GM21825 (cell line): ENCODE results near the gene ANKRD6.

ENCODE experiments used
- ATAC-seq: cut with Tn5 transposase; IDR thresholded peaks from one replicate; pipeline ENCODE4 v1.9.1; 2021; ENCODE audit warnings: mild to moderate bottlenecking, moderate library complexity; ENCODE audit not compliant: unreplicated experiment

Gene ANKRD6

DNA sequence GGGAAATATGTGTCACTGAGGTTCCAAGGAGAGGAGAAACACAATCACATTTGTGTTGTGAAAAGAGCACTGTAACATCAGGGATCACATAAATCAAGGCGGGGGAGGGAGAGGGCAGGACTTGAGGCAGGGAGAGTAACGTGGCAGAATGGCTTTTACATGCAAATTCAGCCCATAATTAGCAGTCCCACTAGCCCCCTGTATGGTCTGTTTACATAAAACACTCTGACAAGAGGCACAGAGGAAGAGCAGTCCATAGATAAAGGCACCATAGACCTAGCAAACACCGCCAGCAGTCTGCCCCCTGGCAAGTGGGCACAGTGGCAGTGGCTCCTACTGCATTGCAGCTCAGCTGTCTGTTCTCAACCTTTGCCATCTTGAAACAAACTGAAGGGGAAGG is 122.9 kb downstream of the ANKRD6 start:
- no peak for ATAC-seq

DNA sequence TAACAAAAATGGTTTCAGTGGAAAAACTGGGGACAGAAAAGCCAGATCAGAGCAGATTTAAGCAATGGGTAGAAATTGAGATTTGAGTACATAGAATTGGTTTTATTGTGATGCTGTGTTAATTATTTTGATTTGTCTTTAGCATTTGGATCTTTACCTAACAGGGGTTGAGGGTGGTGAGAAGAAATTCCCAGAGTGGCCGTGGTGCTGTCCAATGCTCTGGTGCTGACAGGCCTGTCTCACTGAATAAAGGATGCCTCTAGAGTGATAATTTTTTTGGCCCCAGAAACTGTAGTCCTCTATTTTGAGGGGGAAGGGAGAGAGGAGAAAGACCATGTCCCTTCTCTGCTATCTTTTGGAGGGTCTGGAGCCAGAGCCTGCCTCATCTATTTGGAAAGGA is 126.5 kb downstream of the ANKRD6 start:
- no peak for ATAC-seq

DNA sequence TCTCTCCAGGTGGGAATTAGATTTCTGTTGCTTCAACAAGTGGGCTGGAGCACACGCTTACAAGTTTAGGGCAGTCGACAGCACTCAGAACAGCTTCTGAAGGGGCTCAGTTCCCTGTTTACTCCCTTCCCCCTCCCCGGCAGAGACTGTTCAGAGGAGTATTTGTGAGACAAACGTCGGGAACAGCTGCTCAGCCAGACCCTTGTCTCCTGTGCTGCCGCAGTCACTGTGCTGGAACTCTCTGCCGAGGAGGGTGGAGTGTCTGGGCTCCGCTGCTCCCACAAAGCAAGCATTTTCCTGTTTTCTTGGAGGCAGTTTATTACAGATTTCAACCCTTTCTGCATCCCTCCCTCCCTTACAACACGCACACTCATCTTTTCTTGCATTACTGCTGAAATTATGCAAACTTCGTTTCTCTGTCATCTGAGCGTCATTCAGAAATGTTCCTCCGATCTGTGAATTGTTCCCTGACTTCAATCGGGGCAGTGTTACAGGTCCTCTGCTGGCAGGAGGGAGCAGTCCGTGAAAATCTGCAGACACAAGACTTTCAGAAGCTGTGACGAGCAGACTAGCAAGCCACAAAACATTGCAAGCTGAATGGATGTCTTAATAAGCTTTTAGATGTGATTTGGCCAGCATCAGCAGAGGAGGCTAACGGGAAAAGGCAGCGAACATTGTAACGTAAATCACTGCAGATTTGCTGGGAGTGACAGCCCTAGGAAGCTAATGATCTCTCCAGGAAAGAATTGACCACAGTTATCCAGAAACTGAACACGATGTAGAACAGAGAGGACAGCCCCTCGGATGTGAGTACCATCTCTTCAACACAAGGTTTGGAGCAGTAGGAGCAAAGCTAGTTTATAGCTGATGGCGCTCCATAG is 129.4 kb downstream of the ANKRD6 start:
- no peak for ATAC-seq

DNA sequence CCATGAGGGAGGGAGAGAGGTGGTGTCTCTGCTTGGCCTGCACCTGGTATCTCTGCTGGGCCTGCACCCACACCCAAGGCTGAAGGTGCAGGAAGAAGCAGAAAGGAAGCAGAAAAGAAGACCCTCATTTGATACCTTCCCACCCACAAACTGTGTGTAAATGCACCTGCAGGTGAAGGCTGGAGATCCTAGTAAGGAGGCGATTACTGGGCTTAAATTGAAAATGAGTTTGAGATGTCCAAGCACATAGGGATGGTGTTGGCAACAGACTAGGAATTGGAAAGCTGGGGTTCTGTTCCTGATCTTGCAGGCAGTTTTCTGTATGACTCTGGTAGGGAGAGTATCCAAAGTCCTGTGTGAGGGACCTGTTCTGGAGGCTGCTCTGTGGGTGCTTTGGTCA is 130.9 kb downstream of the ANKRD6 start:
- no peak for ATAC-seq

DNA sequence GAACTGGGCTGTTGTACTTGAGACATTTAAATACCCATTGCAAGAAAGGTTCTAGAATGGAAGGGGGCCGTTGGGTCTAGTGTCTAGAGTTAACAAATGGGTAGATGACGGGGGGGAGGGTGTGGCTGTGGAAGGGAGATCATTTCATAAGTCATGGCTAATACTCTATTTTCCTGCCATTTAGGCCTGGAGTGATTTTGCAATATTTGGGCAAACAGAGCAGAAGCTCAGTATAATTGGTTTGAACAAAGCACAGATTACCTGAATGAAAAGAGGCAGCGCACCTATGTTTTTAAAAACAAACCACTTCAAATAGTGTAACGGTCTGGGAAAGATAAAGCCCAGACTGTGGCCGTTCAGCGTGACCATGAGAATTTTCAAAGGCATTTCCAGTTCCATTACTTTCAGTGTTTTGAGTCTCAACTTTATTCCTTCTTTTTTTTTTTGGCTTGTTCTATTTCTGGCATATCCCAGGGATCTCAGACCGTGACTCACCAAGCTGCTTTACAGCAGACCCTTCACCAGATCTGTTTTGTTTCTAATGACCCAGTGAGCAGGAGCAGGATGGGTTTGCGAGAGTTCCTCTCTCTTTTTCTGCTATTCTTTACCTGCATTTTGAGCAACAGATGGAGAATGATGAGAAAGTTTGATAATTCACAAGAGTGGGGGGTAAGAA is 131.9 kb downstream of the ANKRD6 start:
- no peak for ATAC-seq

- ATAC-seq = no peak
Observed at GRCh38 chr6:89566008-89566800, 133.3 kb downstream of the ANKRD6 start.

- ATAC-seq = no peak
Observed at GRCh38 chr6:89566930-89567629, 134.1 kb downstream of the ANKRD6 start.

DNA sequence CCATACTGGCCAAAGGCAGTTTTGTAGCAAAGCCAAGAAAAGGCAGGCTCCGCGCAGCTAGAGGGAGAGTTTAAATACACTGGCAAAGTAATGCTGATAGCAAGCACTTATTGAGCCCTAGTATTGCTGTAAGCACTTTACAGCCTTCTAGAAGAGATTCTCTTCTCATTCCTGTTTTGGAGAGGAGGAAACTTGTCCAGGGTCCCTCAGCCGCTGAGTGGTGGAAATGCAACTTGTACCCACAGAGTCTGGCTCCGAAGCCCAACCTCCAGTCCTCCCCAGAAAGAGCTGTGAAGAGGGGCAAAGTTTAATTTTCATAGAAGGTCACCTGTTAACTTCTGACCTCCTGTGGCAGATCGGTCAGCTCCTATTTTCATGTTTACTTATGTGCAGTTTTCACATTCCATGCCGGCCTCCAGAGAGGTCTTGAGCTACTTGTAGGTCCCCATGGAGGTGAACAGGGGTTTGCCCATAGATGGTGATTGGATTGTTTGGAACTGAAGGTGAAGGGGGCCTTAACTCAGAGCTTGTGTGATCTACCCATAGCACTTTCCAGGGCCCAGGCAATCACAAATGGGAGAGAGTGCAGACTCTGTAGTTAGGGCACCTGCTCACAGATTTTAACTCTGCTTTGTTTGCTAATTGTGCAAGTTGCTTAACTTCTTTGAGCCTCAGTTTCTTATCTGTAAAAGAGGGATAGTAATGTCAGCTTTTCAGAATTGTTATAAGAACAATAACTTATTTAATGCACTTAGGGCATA is 134.9 kb downstream of the ANKRD6 start:
- no peak for ATAC-seq

DNA sequence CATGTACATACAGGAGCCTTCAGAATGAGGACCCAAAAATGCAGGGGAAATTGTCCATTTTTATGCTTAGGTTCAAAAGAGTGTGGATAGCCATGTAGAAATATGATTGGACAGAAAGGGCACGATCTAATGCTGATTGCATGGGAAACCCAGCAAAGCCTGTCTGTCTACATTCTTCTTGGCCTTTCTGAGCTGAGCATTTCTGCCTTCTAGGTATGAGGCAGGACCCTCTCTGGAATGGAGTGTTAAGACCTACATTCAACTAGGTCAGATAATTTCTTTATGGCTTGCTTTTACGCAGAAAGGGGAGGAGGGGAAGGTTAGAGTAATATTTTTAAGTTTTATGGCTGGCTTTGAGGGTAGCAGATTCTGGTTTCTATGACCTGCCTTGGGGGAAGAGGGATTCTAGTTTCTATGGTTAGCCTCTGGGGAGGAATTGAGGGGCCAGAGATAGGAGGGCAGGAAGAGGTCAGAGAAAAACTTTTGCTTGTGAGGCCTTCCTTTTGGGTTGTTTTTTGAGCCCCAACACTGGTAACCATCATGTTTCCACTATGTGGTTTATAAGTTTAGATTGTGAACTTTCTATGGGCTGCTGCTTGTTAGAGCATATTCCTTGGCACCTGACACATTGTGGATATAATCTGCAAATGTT is 142.1 kb downstream of the ANKRD6 start:
- no peak for ATAC-seq

DNA sequence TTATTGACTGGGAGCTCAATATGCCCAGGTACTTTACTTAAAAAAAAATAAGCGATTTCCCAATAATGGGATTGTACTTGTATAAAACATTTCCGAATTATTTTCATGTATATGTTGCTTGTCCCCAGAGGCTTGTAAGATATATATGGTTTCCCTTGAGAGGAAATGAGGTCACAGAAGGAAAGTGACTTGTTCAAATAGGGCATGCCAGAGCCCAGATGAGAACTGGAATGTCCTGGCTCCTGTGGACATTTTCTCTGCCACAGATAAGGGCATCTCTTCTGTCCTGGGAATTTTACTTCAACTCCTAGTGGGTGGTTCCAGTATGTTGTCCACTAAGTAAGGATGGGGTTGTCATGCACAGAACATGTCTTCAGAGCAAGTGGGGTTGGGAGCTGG is 142.6 kb downstream of the ANKRD6 start:
- ATAC-seq = no peak

- ATAC-seq = no peak
Observed at GRCh38 chr6:89580997-89581666, 148.2 kb downstream of the ANKRD6 start.

GRCh38 chr6:89581689-89582088 is 148.7 kb downstream of the ANKRD6 start:
- ATAC-seq = no peak

DNA sequence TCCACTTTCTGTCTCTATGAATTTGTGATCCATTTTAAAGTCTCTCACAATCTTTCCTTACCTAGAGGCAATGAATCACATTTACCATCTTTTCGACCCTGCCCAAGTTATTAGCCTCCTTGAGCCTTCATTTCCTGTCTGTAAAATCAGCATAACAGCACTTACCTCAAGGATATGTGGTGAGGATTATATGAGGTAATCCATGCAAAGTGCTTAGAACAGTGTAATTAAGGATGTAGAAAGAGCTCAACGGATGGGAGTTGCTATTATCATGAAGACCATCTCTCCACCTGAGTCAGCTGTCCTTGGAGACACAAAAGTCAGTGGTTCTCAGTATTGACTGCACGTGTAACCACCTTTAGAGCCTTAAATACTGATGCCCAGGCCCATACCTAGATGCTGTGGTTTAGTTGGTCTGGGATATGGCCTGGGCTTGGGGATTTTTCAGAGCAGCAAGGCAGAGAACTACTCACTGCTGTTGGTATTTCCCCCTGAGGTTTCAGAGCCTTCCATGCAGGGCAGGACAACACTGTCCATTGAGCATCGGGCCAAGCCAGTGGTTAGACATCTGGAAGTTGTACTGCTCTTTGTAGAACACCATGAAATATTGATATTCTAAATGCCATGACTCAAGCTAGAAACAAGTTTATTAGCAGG is 149.8 kb downstream of the ANKRD6 start:
- ATAC-seq = peak; percentile 58

DNA sequence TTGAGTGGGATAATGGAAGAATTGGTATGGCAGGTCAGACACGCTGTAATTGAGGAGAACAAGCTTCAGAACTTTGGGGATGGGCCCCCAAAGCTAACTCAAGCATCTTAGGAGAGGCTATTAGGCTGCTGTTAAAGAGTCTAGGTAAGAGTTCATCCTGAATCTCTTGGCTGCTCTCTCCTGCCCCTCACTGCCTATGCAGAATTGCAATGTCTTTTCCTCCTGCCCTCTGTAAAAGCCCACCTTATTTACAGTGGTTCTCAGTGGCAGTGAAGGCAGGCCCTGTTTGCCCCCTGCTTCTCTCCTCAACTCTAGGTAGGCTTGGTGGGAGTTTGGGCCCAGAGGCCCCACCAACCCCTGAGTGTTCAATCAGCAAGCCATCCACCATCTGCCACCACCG is 150.6 kb downstream of the ANKRD6 start:
- no peak for ATAC-seq

DNA sequence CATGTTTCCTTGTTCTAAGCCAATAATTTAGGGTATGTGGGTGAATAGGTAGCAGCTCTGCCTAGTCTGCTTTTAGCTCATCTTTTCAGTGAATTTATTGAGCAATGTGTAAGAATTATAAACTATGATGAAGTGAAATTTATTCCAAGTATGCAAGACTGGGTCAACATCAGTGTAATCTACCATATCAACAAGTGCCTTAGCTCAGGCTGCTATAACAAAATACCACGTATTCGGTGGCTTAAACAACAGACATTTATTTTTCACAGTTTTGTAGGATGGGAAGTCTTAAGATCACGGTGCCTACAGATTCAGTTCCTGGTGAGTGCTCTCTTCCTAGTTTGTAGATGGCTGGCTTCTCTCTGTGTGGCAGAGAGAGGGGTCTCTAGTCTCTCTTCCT is 151.6 kb downstream of the ANKRD6 start:
- ATAC-seq = no peak

DNA sequence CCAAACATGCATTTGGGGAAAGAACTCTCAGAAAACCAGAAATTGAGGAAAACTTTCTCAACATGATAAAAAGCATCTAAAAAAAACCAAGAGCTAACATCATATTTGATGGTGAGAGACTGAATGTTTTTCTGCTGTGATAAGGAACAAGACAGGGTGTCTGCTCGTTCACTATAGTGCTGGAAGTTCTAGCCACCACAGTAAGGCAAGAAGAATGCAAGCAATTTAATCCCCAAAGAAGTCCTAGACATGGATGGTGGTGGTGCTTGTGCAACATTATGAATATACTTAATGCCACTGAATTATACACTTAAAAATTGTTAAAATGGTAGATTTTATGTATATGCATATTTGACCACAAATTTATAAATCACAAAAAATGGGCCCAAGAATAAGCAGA is 152.2 kb downstream of the ANKRD6 start:
- no peak for ATAC-seq

GRCh38 chr6:89589297-89590025 is 156.5 kb downstream of the ANKRD6 start:
- no peak for ATAC-seq

GRCh38 chr6:89590133-89590532 is 157.2 kb downstream of the ANKRD6 start:
- ATAC-seq = no peak
